Endodermal cell (in vitro differentiated cells): ENCODE data around the gene SCN1A. TPM values are rescaled to one million over a fixed set of nuclear protein-coding genes. Genes with fewer than 3 reads are reported as not detected.

Source experiments
- DNase-seq: peaks from one replicate; pipeline ENCODE4 v3.0.0-alpha.2; 2017
- H3K27ac ChIP-seq: 2 replicates; pipeline ENCODE4 v1.5.1; 2013; ENCODE audit warnings: mild to moderate bottlenecking, low read depth, low read length, moderate library complexity
- H3K27me3 ChIP-seq: 2 replicates; pipeline ENCODE4 v1.6.1; 2013; ENCODE audit warnings: mild to moderate bottlenecking, low read length, moderate library complexity; ENCODE audit not compliant: insufficient read depth, control insufficient read depth, poor library complexity, severe bottlenecking
- H3K36me3 ChIP-seq: 2 replicates; pipeline ENCODE4 v1.7.0; 2013; ENCODE audit warnings: mild to moderate bottlenecking, low read length, moderate library complexity; ENCODE audit not compliant: control insufficient read depth, insufficient read depth
- H3K4me1 ChIP-seq: one replicate; pipeline ENCODE4 v1.7.0; 2013; ENCODE audit warnings: low read length; ENCODE audit not compliant: control insufficient read depth, insufficient read depth
- H3K4me3 ChIP-seq: 2 replicates; pipeline ENCODE4 v1.5.1; 2013; ENCODE audit warnings: mild to moderate bottlenecking, low read length, moderate library complexity
- H3K9ac ChIP-seq: 2 replicates; pipeline ENCODE4 v1.6.1; 2013; ENCODE audit warnings: mild to moderate bottlenecking, low read length, moderate library complexity; ENCODE audit not compliant: poor library complexity, severe bottlenecking; ENCODE audit errors: extremely low read depth
- H3K9me3 ChIP-seq: 2 replicates; pipeline ENCODE4 v1.6.1; 2013; ENCODE audit warnings: mild to moderate bottlenecking, low read length, moderate library complexity; ENCODE audit not compliant: control insufficient read depth
- H3K27ac Mint-ChIP-seq: 2 replicates; pipeline ENCODE4 v1.8.0; 2020; ENCODE audit warnings: mixed read lengths
- H3K27me3 Mint-ChIP-seq: 2 replicates; pipeline ENCODE4 v1.8.0; 2021; ENCODE audit warnings: mild to moderate bottlenecking, mixed read lengths; ENCODE audit not compliant: insufficient read depth
- H3K36me3 Mint-ChIP-seq: 2 replicates; pipeline ENCODE4 v1.8.0; 2020; ENCODE audit warnings: low read depth, mixed read lengths
- H3K4me1 Mint-ChIP-seq: 2 replicates; pipeline ENCODE4 v1.8.0; 2020; ENCODE audit warnings: mixed read lengths
- H3K4me3 Mint-ChIP-seq: 2 replicates; pipeline ENCODE4 v1.8.0; 2020; ENCODE audit warnings: mild to moderate bottlenecking, moderate library complexity, mixed read lengths
- H3K9me3 Mint-ChIP-seq: 2 replicates; pipeline ENCODE4 v1.8.0; 2020; ENCODE audit warnings: mild to moderate bottlenecking, mixed read lengths
- CTCF ChIP-seq: fragments of 200-600 bp; sonication (generic); conservative IDR thresholded peaks from 2 replicates; pipeline ENCODE4 v1.5.0; 2021; ENCODE audit warnings: antibody characterized with exemption, mild to moderate bottlenecking
- WGBS, 2 experiments: methylation state at CpG; one replicate each; pipeline versions ENCODE4 v1.1.5 to v1.1.7; 2013; ENCODE audit warnings: missing lambda C conversion rate in 2 of 2, mixed read lengths in 1 of 2; ENCODE audit not compliant: insufficient coverage in 1 of 2, insufficient read length in 1 of 2; 5-methylcytosine and 5-hydroxymethylcytosine counted together
- total RNA-seq, 2 donors: library from RNA; stranded (reverse); fragmentation: NEBNext Ultra II Directional in 1 of 2; extraction: Animal tissue kit (Norgen Biotek cat#: 25700) in 1 of 2; gene quantifications; 2 replicates in 1 of 2; 3 replicates in 1 of 2; pipeline ENCODE4 v1.2.1, GENCODE V29; 2021

SCN1A gene
- total RNA-seq, 2 donors from 2014 or later = not detected

GRCh38 chr2:166044853-166045483 lies 82.9 kb downstream of the SCN1A start:
- Histone ChIP-seq H3K4me3 (no peak overlapping the region), H3K27me3 (no peaks in the 10 kb centered on the region), H3K36me3 (no peaks in the 10 kb centered on the region), H3K9ac (no peak overlapping the region), H3K4me1 (no peaks in the 10 kb centered on the region), H3K27ac (no peak overlapping the region), H3K9me3 (no peaks in the 10 kb centered on the region)
- H3K36me3 Mint-ChIP-seq = no peaks in the 10 kb centered on the region
- no peak overlapping the region for H3K4me3 Mint-ChIP-seq
- TF ChIP-seq CTCF = no peak
- no peaks in the 10 kb centered on the region for H3K4me1 Mint-ChIP-seq
- no peak overlapping the region for H3K27ac Mint-ChIP-seq
- no peak for DNase-seq
- WGBS, 2 experiments = 82 to 100% methylated on average over 1 to 5 of the region's 5 CpGs
- no peaks in the 10 kb centered on the region for H3K27me3 Mint-ChIP-seq
- no peaks in the 10 kb centered on the region for H3K9me3 Mint-ChIP-seq

GRCh38 chr2:166042768-166043390 lies 84.9 kb downstream of the SCN1A start:
- H3K4me3 ChIP-seq = no peak overlapping the region
- Mint-ChIP-seq H3K4me1 (no peaks in the 10 kb centered on the region), H3K27me3 (no peaks in the 10 kb centered on the region), H3K4me3 (no peak overlapping the region), H3K27ac (no peak overlapping the region), H3K9me3 (no peaks in the 10 kb centered on the region), H3K36me3 (no peaks in the 10 kb centered on the region)
- H3K9me3 ChIP-seq = no peaks in the 10 kb centered on the region
- H3K4me1 ChIP-seq = no peaks in the 10 kb centered on the region
- H3K9ac ChIP-seq = no peak overlapping the region
- no peak for TF ChIP-seq CTCF
- no peak for DNase-seq
- H3K27me3 ChIP-seq = no peaks in the 10 kb centered on the region
- no peak overlapping the region for H3K27ac ChIP-seq
- H3K36me3 ChIP-seq = no peaks in the 10 kb centered on the region

GRCh38 chr2:166042356-166042755 lies 85.5 kb downstream of the SCN1A start:
- Mint-ChIP-seq H3K36me3 (no peaks in the 10 kb centered on the region), H3K4me3 (no peak overlapping the region), H3K9me3 (no peaks in the 10 kb centered on the region), H3K4me1 (no peaks in the 10 kb centered on the region), H3K27me3 (no peaks in the 10 kb centered on the region), H3K27ac (no peak overlapping the region)
- no peak overlapping the region for H3K4me3 ChIP-seq
- no peak overlapping the region for H3K27ac ChIP-seq
- H3K36me3 ChIP-seq = no peaks in the 10 kb centered on the region
- H3K9ac ChIP-seq = no peak overlapping the region
- WGBS, 2 experiments = 79 to 100% methylated on average over 1 of the region's 1 CpG
- no peak for DNase-seq
- no peaks in the 10 kb centered on the region for H3K9me3 ChIP-seq
- no peak for TF ChIP-seq CTCF
- H3K4me1 ChIP-seq = no peaks in the 10 kb centered on the region
- H3K27me3 ChIP-seq = no peaks in the 10 kb centered on the region
